Hepatocyte (in vitro differentiated cells): ENCODE data around the gene PMAIP1. TPM values are rescaled to one million over a fixed set of nuclear protein-coding genes. Genes with fewer than 3 reads are reported as not detected.
A peak's percentile ranks its signal among the peaks of the same experiment; 100 is the strongest.

ENCODE experiments used
- DNase-seq: peaks from one replicate; pipeline ENCODE4 v3.0.0-alpha.2; 2016; ENCODE audit warnings: low spot score
- H2AFZ ChIP-seq: fragments of 200-600 bp; sonication (generic); 2 replicates; pipeline ENCODE4 v1.6.0; 2016; ENCODE audit warnings: antibody characterized with exemption, mild to moderate bottlenecking
- H3K27ac ChIP-seq: fragments of 200-600 bp; sonication (generic); 2 replicates; pipeline ENCODE4 v1.5.1; 2016; ENCODE audit warnings: mild to moderate bottlenecking
- H3K27me3 ChIP-seq: fragments of 200-600 bp; sonication (generic); 2 replicates; pipeline ENCODE4 v1.6.1; 2016
- H3K36me3 ChIP-seq: fragments of 200-600 bp; sonication (generic); replicated peaks from 2 replicates; pipeline ENCODE4 v1.5.1; 2016; ENCODE audit warnings: low read depth; ENCODE audit not compliant: insufficient read depth
- H3K4me1 ChIP-seq: fragments of 200-600 bp; sonication (generic); 2 replicates; pipeline ENCODE4 v1.5.1; 2016; ENCODE audit warnings: mild to moderate bottlenecking, moderate library complexity; ENCODE audit not compliant: insufficient read depth
- H3K4me2 ChIP-seq: fragments of 200-600 bp; sonication (generic); 2 replicates; pipeline ENCODE4 v1.6.0; 2016
- H3K4me3 ChIP-seq: fragments of 200-600 bp; sonication (generic); 2 replicates; pipeline ENCODE4 v1.5.1; 2016; ENCODE audit warnings: mild to moderate bottlenecking
- H3K79me2 ChIP-seq: fragments of 200-600 bp; sonication (generic); 2 replicates; pipeline ENCODE4 v1.6.0; 2017; ENCODE audit warnings: mild to moderate bottlenecking
- H3K9me2 ChIP-seq: fragments of 200-600 bp; sonication (generic); replicated peaks from 2 replicates; pipeline ENCODE4 v1.6.0; 2017; ENCODE audit warnings: mild to moderate bottlenecking; ENCODE audit not compliant: insufficient read depth
- H3K9me3 ChIP-seq: fragments of 200-600 bp; sonication (generic); 2 replicates; pipeline ENCODE4 v1.5.1; 2016; ENCODE audit warnings: low read depth, mild to moderate bottlenecking
- H4K20me1 ChIP-seq: fragments of 200-600 bp; sonication (generic); 2 replicates; pipeline ENCODE4 v1.6.0; 2016; ENCODE audit warnings: mild to moderate bottlenecking; ENCODE audit not compliant: insufficient read depth, poor library complexity, severe bottlenecking
- CTCF ChIP-seq: fragments of 200-600 bp; sonication (generic); IDR thresholded peaks from 2 replicates; pipeline ENCODE4 v1.5.1; 2016; ENCODE audit warnings: antibody characterized with exemption, mild to moderate bottlenecking; ENCODE audit not compliant: poor library complexity
- EZH2 ChIP-seq: fragments of 200-600 bp; sonication (generic); IDR thresholded peaks from 2 replicates; pipeline ENCODE4 v1.6.1; 2016; ENCODE audit warnings: antibody characterized with exemption, mild to moderate bottlenecking, borderline replicate concordance
- EZH2phosphoT487 ChIP-seq: fragments of 200-600 bp; sonication (generic); IDR thresholded peaks from one replicate; pipeline ENCODE4 v1.6.1; 2018; ENCODE audit warnings: antibody characterized with exemption, mild to moderate bottlenecking, low read depth, moderate library complexity; ENCODE audit not compliant: unreplicated experiment, severe bottlenecking
- WGBS: methylation state at CpG from one replicate; pipeline ENCODE4 v1.1.6; 2016; ENCODE audit warnings: low lambda C conversion rate; ENCODE audit errors: missing lambda C conversion rate; 5-methylcytosine and 5-hydroxymethylcytosine counted together
- polyA plus RNA-seq: library from polyadenylated mRNA; unstranded; fragments of >200 nt; fragmentation: Nextera tagmentation; extraction: Ambion mirVana; gene quantifications from 2 replicates; pipeline ENCODE4 v1.2.1, GENCODE V29; 2016
- total RNA-seq: library from RNA; depleted of rRNA; stranded (reverse); fragments of >200 nt; gene quantifications from 2 replicates; pipeline ENCODE4 v1.2.3, GENCODE V29; 2014

Gene PMAIP1
- total and polyA plus RNA-seq, 2 experiments from 2014 or later, result 7.7 to 10.2 TPM

GRCh38 chr18:59874166-59874565, 25.6 kb upstream of the PMAIP1 start:
- Histone ChIP-seq H3K36me3 (no peaks in the 10 kb centered on the region), H3K9me2 (no peaks in the 10 kb centered on the region), H3K27me3 (peaks cover 6% of the 10 kb centered on the region), H3K4me2 (no peak overlapping the region), H3K4me1 (no peaks in the 10 kb centered on the region), H3K27ac (no peak overlapping the region), H3K4me3 (no peak overlapping the region), H3K79me2 (no peaks in the 10 kb centered on the region), H4K20me1 (no peaks in the 10 kb centered on the region), H2AFZ (no peak overlapping the region), H3K9me3 (no peaks in the 10 kb centered on the region)
- peak; percentile 33 for DNase-seq
- 73% methylated on average over 7 of the region's 7 CpGs for WGBS
- TF ChIP-seq EZH2phosphoT487, result no peak
- no peak for TF ChIP-seq EZH2
- TF ChIP-seq CTCF, result no peak

- Histone ChIP-seq H3K4me1 (peaks cover 3% of the 10 kb centered on the region), H2AFZ (no peak overlapping the region), H3K27me3 (peaks cover 6% of the 10 kb centered on the region), H3K36me3 (no peaks in the 10 kb centered on the region), H3K27ac (no peak overlapping the region), H3K4me2 (no peak overlapping the region), H3K9me2 (no peaks in the 10 kb centered on the region), H3K4me3 (no peak overlapping the region), H3K79me2 (no peaks in the 10 kb centered on the region), H4K20me1 (no peaks in the 10 kb centered on the region), H3K9me3 (no peaks in the 10 kb centered on the region)
- no peak for TF ChIP-seq EZH2
- no peak for TF ChIP-seq CTCF
- no peak for TF ChIP-seq EZH2phosphoT487
- 94% methylated on average over 3 of the region's 3 CpGs for WGBS
- no peak for DNase-seq
Observed at GRCh38 chr18:59876310-59876626, 23.5 kb upstream of the PMAIP1 start.

- no peaks in the 10 kb centered on the region for H4K20me1 ChIP-seq
- H3K27me3 ChIP-seq, result no peaks in the 10 kb centered on the region
- H3K79me2 ChIP-seq, result no peaks in the 10 kb centered on the region
- no peak for DNase-seq
- no peak overlapping the region for H3K27ac ChIP-seq
- H3K4me3 ChIP-seq, result no peak overlapping the region
- no peak overlapping the region for H2AFZ ChIP-seq
- peaks cover 6% of the 10 kb centered on the region for H3K4me1 ChIP-seq
- H3K9me3 ChIP-seq, result no peaks in the 10 kb centered on the region
- H3K36me3 ChIP-seq, result no peaks in the 10 kb centered on the region
- H3K9me2 ChIP-seq, result no peaks in the 10 kb centered on the region
- no peak overlapping the region for H3K4me2 ChIP-seq
- WGBS, result 27% methylated on average over 1 of the region's 1 CpG
- TF ChIP-seq EZH2phosphoT487, result no peak
- TF ChIP-seq CTCF, result no peak
- no peak for TF ChIP-seq EZH2
Observed at GRCh38 chr18:59877361-59877760, 22.4 kb upstream of the PMAIP1 start.

GRCh38 chr18:59878644-59879043, 21.2 kb upstream of the PMAIP1 start:
- no peak overlapping the region for H3K27ac ChIP-seq
- no peak overlapping the region for H2AFZ ChIP-seq
- no peak for DNase-seq

More at GRCh38 chr18:59878644-59879043, 21.2 kb upstream of the PMAIP1 start:
- WGBS, result 96% methylated on average over 1 of the region's 1 CpG
- TF ChIP-seq CTCF, result no peak
- no peak for TF ChIP-seq EZH2
- TF ChIP-seq EZH2phosphoT487, result no peak
- no peaks in the 10 kb centered on the region for H3K27me3 ChIP-seq
- H3K9me3 ChIP-seq, result no peaks in the 10 kb centered on the region
- no peak overlapping the region for H3K4me2 ChIP-seq
- H4K20me1 ChIP-seq, result no peaks in the 10 kb centered on the region
- no peaks in the 10 kb centered on the region for H3K79me2 ChIP-seq
- H3K4me3 ChIP-seq, result no peak overlapping the region
- H3K4me1 ChIP-seq, result peaks cover 14% of the 10 kb centered on the region
- no peaks in the 10 kb centered on the region for H3K9me2 ChIP-seq
- H3K36me3 ChIP-seq, result no peaks in the 10 kb centered on the region
